ENCODE results near the gene C19orf81. TPM values are rescaled to one million over a fixed set of nuclear protein-coding genes. Genes with fewer than 3 reads are reported as not detected.
A peak's percentile ranks its signal among the peaks of the same experiment; 100 is the strongest.

C19orf81 gene
- total and polyA plus RNA-seq, 2 donors (not counting 3 experiments of a cell fraction or from before 2014, with no cell fraction given): 0.79 to 2.5 TPM

DNA sequence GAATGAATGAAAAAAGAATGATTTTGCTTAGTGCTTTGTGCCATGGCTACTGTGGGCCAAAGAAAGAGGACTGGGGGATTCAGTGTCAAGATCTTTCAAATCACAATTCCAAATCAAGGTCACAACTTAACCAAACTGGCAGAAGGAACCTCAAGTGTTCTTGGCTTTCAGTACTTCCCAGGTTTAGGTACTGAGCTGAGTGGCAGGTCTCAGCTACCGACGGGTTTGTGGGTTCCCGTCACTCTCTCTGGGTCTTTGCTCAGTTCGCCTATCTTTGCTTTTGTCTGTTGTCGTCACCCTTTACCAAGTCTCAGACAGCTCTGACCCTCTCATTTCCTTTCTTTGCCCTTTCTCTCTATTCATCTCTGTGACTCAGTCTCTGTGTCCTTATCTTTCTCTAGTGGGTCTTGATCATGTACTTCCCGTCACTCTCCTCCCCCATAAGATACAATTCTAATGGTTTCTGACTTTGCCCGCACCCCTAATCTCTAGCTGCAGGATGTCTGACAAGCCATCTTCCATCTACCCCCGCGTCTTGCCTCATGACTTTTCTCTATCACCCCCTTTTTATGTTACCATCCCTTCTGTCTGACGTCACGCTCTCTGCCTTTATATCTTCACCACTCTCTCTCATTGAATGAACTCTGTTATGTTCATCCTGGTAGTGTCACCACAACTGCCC lies 47.7 kb upstream of the C19orf81 start:
- Histone ChIP-seq H3K27ac (ENCODE audit: insufficient read depth, low read depth, low read length) (peak overlapping the region; percentile 39), H3K4me2 (ENCODE audit: insufficient read depth, low read length) (no peak overlapping the region), H4K20me1 (replicated peaks; ENCODE audit: control insufficient read depth, extremely low read depth, insufficient read depth, low read length) (no peaks in the 10 kb centered on the region), H3K36me3 (ENCODE audit: control insufficient read depth in 2 of 2, extremely low read depth in 1 of 2, insufficient read depth in 2 of 2, low read length in 2 of 2) (no peaks in the 10 kb centered on the region), H3K27me3 (ENCODE audit: control insufficient read depth in 2 of 2, insufficient read depth in 2 of 2, low read length in 2 of 2) (no peaks in the 10 kb centered on the region), H3K4me1 (ENCODE audit: control insufficient read depth, extremely low read depth, insufficient read depth, low read length) (peaks cover 19% of the 10 kb centered on the region), H2AFZ (ENCODE audit: low read depth, low read length) (no peak overlapping the region), H3K9me1 (replicated peaks; ENCODE audit: control insufficient read depth, extremely low read depth, insufficient read depth, low read length) (no peaks in the 10 kb centered on the region), H3K9me3 (replicated peaks; ENCODE audit: control insufficient read depth, insufficient read depth, low read length) (no peaks in the 10 kb centered on the region), H3K79me2 (ENCODE audit: control insufficient read depth, insufficient read depth, low read length) (no peaks in the 10 kb centered on the region), H3K4me3 (replicated peaks in 1 of 3; ENCODE audit: insufficient read depth in 1 of 3, low read depth in 1 of 3, low read length in 3 of 3) (no peak overlapping the region), H3K9ac (replicated peaks; ENCODE audit: extremely low read depth, insufficient read depth, low read length) (no peak overlapping the region)
- intact Hi-C loops (cut with micrococcal nuclease): loop anchor here (5.0 kb wide), 1 partner anchor 321 kb away; no protein-coding TSS in a partner anchor
- TF ChIP-seq FOS (IDR thresholded peaks at IDR 0.05; ENCODE audit: borderline replicate concordance, insufficient read depth, low read length) (peak; percentile 22), EZH2 (IDR thresholded peaks at IDR 0.05; ENCODE audit: borderline replicate concordance, low read depth, low read length, severe bottlenecking) (no peak), GATA2 (IDR thresholded peaks at IDR 0.05; ENCODE audit: insufficient read depth, insufficient read length, low read depth, low read length) (peak; percentile 51), POLR2AphosphoS5 (IDR thresholded peaks at IDR 0.05; ENCODE audit: insufficient read depth, low read depth, low read length) (no peak), POLR2A (IDR thresholded peaks at IDR 0.05; ENCODE audit: low read depth, low read length) (no peak), MYC (IDR thresholded peaks at IDR 0.05; ENCODE audit: low read depth, low read length) (no peak), JUN (IDR thresholded peaks at IDR 0.05; ENCODE audit: borderline replicate concordance, insufficient read depth, insufficient read length, low read depth) (no peak)
- TF ChIP-seq, protein P1, sequence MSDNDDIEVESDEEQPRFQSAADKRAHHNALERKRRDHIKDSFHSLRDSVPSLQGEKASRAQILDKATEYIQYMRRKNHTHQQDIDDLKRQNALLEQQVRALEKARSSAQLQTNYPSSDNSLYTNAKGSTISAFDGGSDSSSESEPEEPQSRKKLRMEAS (IDR thresholded peaks at IDR 0.05; ENCODE audit: insufficient read depth, insufficient read length): no peak
- TF ChIP-seq, protein P2, sequence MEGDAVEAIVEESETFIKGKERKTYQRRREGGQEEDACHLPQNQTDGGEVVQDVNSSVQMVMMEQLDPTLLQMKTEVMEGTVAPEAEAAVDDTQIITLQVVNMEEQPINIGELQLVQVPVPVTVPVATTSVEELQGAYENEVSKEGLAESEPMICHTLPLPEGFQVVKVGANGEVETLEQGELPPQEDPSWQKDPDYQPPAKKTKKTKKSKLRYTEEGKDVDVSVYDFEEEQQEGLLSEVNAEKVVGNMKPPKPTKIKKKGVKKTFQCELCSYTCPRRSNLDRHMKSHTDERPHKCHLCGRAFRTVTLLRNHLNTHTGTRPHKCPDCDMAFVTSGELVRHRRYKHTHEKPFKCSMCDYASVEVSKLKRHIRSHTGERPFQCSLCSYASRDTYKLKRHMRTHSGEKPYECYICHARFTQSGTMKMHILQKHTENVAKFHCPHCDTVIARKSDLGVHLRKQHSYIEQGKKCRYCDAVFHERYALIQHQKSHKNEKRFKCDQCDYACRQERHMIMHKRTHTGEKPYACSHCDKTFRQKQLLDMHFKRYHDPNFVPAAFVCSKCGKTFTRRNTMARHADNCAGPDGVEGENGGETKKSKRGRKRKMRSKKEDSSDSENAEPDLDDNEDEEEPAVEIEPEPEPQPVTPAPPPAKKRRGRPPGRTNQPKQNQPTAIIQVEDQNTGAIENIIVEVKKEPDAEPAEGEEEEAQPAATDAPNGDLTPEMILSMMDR (IDR thresholded peaks at IDR 0.05; ENCODE audit: extremely low read depth in 1 of 2, insufficient read depth in 1 of 2, low read depth in 1 of 2, low read length in 2 of 2): no peak
- no peak for FAIRE-seq
- dilution Hi-C loops (cut with MboI; ENCODE audit: extremely low pct_ligation_motif_present, low sequenced_read_pairs): no loop called here
- no peak for DNase-seq (ENCODE audit: low read depth, low spot score)
- no TSS peak for BruUV-seq (replicated peaks)
- ChIA-PET POLR2A (no interaction called here), CTCF (interaction anchor here (1.7 kb wide), 1 partner anchor 45 kb away, joined by 5 read pairs; no protein-coding TSS in a partner anchor)

Measured in endothelial cell of umbilical vein (primary cell).